Breast epithelium (tissue), 3 donors: ENCODE measurements around the gene SLC6A12.

ENCODE experiments used
- CTCF ChIP-seq, 3 donors: fragments of 450-650 bp; IDR thresholded peaks; one replicate each; pipeline ENCODE4 v1.5.1; 2016 to 2017; ENCODE audit warnings: antibody characterized with exemption in 3 of 3, mild to moderate bottlenecking in 3 of 3, moderate library complexity in 3 of 3
- POLR2A ChIP-seq: fragments of 450-650 bp; IDR thresholded peaks from one replicate; pipeline ENCODE4 v1.6.1; 2016; ENCODE audit warnings: antibody characterized with exemption, mild to moderate bottlenecking, moderate library complexity
- POLR2AphosphoS5 ChIP-seq, 3 donors: sonication (generic); formaldehyde crosslinking; IDR thresholded peaks; one replicate each; pipeline ENCODE4 v1.6.1; 2017; ENCODE audit warnings: antibody characterized with exemption in 3 of 3

GRCh38 chr12:155006-155405, 59.0 kb downstream of the SLC6A12 start:
- no peak for TF ChIP-seq CTCF (IDR thresholded peaks at IDR 0.05)
- no peak for TF ChIP-seq POLR2A
- no peak for TF ChIP-seq POLR2AphosphoS5 (IDR thresholded peaks at IDR 0.05)
